Measurements from ENCODE around the gene OGFOD2.

Gene OGFOD2

GRCh38 chr12:122995503-122996187 lies 20.6 kb downstream of the OGFOD2 start:
- no peak for DNase-seq (ENCODE audit: low read depth, low spot score)
- ChIA-PET CTCF (no interaction called here), POLR2A (no interaction called here)
- no peak overlapping the region for H3K4me3 ChIP-seq (ENCODE audit: low read depth, low read length)
- TF ChIP-seq, protein P1, sequence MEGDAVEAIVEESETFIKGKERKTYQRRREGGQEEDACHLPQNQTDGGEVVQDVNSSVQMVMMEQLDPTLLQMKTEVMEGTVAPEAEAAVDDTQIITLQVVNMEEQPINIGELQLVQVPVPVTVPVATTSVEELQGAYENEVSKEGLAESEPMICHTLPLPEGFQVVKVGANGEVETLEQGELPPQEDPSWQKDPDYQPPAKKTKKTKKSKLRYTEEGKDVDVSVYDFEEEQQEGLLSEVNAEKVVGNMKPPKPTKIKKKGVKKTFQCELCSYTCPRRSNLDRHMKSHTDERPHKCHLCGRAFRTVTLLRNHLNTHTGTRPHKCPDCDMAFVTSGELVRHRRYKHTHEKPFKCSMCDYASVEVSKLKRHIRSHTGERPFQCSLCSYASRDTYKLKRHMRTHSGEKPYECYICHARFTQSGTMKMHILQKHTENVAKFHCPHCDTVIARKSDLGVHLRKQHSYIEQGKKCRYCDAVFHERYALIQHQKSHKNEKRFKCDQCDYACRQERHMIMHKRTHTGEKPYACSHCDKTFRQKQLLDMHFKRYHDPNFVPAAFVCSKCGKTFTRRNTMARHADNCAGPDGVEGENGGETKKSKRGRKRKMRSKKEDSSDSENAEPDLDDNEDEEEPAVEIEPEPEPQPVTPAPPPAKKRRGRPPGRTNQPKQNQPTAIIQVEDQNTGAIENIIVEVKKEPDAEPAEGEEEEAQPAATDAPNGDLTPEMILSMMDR (IDR thresholded peaks at IDR 0.05; ENCODE audit: insufficient read depth, low read length, missing control alignments) = no peak

DNA sequence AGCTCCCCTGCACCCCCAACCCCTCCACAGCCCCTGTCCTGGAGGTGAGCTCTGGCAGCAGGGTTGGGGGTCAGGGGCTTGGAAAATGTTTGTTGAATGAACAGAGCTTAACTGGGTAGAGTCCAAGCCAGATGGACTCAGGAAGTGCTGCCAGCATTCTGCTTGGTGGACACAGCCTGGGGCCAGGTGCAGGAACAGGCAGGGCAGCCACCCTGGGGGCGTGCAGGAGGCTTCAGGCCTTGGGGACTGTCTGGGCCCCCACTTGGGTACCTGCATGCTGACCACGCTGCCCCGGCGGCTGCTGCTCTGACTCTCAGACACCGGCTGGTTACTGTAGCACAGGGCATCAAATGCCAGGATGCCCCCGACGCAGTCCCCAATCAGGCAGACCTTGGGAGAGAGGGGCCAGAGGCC lies 21.2 kb downstream of the OGFOD2 start:
- TF ChIP-seq, protein P1 (IDR thresholded peaks at IDR 0.05; ENCODE audit: insufficient read depth, low read length, missing control alignments) = no peak
- no peak overlapping the region for H3K4me3 ChIP-seq (ENCODE audit: low read depth, low read length)
- POLR2A ChIA-PET = no interaction called here
- CTCF ChIA-PET = no interaction called here
- no peak for DNase-seq (ENCODE audit: low read depth, low spot score)

DNA sequence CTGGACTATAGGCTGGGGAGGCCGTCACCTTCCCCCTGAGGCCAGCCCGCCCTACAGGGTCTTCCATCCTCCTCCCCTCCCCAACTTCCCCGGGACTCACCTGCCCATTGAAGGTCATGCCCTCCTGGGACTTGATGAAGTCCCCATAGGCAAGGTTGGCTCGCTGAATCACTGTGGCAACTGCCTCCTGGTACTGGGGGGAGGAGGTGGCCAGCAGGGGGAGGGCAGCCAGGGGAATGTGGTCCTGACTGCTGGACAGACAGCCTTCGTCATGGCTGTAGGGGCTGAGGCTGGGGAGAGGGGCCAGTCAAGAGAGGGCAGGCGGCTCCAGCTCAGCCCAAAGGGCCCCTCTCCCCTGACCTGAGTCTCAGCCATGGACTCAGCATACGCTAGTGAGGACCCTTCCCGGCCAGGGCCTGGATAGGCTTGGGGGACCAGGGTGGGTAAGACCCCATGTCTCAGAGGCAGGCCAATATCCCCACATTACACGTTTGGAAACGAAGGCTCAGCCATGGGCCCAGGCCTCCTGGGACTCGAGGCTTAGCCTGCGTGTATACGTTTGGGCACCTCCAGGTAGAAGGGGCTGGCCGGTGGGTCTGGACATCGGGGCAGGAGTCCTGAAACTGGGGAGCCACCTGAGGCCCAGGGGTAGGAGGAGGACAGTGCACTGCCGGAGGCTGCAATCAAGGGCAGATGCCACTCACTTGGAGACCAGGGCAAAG lies 21.7 kb downstream of the OGFOD2 start:
- POLR2A ChIA-PET = no interaction called here
- TF ChIP-seq, protein P1 (IDR thresholded peaks at IDR 0.05; ENCODE audit: insufficient read depth, low read length, missing control alignments) = no peak
- CTCF ChIA-PET = no interaction called here
- no peak for DNase-seq (ENCODE audit: low read depth, low spot score)
- no peak overlapping the region for H3K4me3 ChIP-seq (ENCODE audit: low read depth, low read length)

DNA sequence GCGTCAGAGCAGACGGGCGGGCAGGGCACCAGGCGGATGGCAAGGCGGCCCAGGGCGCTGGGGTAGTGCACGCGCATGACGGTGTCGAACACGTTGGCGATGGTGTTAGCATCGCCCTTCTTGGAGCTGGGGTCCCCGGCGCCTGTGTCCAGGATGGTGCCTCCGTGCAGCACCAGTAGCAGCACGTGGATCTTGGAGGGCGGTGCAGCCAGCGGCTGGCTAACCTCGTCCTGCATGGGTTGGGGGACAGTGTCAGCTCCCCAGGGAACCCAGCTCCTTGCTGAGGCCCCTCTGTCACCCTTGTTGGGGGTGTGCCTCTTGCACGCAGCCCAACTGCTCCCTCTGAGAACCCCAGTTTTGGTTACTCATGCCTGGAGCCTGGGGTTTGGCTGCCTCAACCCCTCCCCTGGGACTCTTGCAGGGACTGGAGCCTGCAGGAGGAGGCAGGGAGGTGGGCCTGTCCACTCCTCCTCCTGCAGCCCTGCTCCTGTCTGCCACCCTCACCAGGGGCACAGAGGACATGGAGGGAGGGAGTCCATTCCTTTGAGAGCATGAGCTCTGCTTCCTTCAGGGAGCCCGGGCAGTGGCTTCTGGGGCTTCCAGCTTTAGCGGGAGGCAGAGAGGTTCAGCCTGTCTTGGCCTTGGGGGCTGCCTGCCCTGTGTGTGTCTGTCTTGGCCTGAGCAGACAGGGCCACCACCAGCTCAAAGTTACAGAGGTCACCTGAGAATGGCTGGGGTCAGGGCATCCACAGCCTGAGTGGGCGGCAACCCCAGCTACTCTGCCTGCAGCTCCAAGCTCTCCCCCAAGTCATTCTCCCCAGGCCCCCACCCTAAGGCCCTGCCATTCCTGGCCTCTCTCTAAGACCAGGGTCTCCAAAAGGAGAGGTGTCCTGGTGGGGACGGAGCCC lies 22.6 kb downstream of the OGFOD2 start:
- ChIA-PET POLR2A (no interaction called here), CTCF (no interaction called here)
- H3K4me3 ChIP-seq (ENCODE audit: low read depth, low read length) = no peak overlapping the region
- TF ChIP-seq, protein P1 (IDR thresholded peaks at IDR 0.05; ENCODE audit: insufficient read depth, low read length, missing control alignments) = no peak
- DNase-seq (ENCODE audit: low read depth, low spot score) = no peak

- TF ChIP-seq, protein P1 (IDR thresholded peaks at IDR 0.05; ENCODE audit: insufficient read depth, low read length, missing control alignments) = no peak
- no peak for DNase-seq (ENCODE audit: low read depth, low spot score)
- H3K4me3 ChIP-seq (ENCODE audit: low read depth, low read length) = no peak overlapping the region
- ChIA-PET CTCF (no interaction called here), POLR2A (no interaction called here)
These were observed 23.3 kb downstream of the OGFOD2 start for GRCh38 chr12:122998316-122998715.
